ENCODE measurements around the gene CYP4F12.

Gene CYP4F12

DNA sequence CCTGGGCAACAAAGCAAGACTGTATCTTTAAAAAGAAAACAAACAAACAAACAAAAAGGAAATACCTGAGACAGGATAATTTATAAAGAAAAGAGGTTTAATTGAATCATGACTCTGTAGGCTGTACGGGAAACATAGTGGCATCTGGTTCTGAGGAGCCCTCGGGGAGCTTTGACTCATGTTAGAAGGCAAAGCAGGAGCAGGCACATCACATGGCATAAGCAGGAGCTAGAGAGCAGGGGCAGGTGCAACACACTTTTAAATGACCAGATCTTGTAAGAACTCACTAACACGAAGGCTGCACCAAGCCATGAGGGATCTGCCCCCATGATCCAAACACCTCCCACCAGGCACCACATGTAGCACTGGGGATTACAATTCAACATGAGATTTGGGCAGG lies 41.8 kb downstream of the CYP4F12 start:
- no peak overlapping the region for H3K4me3 ChIP-seq (ENCODE audit: low read length)
- TF ChIP-seq CTCF (conservative IDR thresholded peaks at IDR 0.05; ENCODE audit: low read length) = no peak
- no peak for DNase-seq (ENCODE audit: low read depth)

DNA sequence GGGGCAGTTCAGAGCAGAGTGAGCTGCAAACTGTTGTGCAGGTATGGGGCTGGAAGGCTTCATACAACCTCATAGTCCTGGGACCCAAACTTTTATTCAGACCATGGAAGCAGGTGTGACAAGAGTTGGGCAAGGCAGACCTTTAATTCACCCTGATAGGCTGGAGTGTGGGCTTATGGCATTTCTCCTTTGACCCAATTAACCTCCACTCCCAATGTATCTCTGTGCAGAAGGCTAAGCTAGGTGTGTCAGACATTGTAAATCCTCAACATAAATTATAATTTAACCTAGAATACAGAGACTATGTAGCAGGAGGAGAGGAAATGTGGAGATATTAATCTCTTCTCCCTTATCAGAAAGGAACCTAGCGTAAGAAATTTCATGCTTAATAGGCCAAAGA lies 42.8 kb downstream of the CYP4F12 start:
- no peak overlapping the region for H3K4me3 ChIP-seq (ENCODE audit: low read length)
- TF ChIP-seq CTCF (conservative IDR thresholded peaks at IDR 0.05; ENCODE audit: low read length) = no peak
- DNase-seq (ENCODE audit: low read depth) = no peak

DNA sequence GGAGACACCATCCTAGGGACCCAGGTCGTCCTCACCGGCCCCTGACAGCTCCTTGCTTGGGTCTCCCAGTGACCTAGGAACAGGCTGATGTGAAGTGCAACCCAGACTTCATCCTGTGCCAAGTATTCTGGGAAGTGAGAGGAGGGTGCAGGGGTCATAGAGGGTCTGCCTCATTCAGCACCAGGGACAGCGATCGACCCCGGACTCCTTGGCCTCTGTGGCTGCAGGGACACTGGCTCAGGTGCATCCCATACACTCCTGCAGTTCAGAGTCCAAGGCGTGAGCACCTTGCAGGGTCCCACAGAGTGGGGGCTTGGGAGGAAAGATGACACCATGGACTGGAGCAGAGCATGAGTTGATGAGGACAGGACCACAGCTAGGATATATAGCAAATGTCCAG lies 44.9 kb downstream of the CYP4F12 start:
- TF ChIP-seq CTCF (conservative IDR thresholded peaks at IDR 0.05; ENCODE audit: low read length) = no peak
- no peak for DNase-seq (ENCODE audit: low read depth)

GRCh38 chr19:15721268-15721667 lies 48.4 kb downstream of the CYP4F12 start:
- TF ChIP-seq CTCF (conservative IDR thresholded peaks at IDR 0.05; ENCODE audit: low read length) = no peak
- no peak overlapping the region for H3K4me3 ChIP-seq (ENCODE audit: low read length)
- DNase-seq (ENCODE audit: low read depth) = no peak

More for the DNA sequence above, 44.9 kb downstream of the CYP4F12 start:
- H3K4me3 ChIP-seq (ENCODE audit: low read length) = no peak overlapping the region

DNA sequence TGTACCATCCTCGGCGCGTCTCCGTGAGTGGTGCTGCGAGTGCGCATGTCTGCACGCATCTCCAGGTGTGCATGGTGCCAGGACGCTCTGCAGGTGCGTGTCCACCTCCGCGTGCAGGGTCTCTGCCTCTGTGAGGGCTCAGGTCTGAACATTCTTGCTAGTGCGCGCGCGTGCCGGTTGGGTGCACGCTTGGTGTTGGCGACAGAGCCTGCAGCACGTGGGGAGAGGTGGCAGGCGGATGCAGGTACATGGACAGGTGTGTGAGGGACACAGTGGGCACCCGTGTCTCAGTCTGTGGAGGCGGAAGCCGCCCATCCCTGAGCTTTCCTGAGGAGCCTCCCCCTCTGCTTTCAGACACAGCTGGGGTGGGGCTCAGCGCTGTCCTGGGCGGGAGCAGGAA lies 50.1 kb downstream of the CYP4F12 start:
- H3K4me3 ChIP-seq (ENCODE audit: low read length) = no peak overlapping the region
- no peak for DNase-seq (ENCODE audit: low read depth)
- no peak for TF ChIP-seq CTCF (conservative IDR thresholded peaks at IDR 0.05; ENCODE audit: low read length)

GRCh38 chr19:15727724-15728123 lies 54.8 kb downstream of the CYP4F12 start, which contains the start of gene OR10H2:
OR10H2 (plus strand) TSS chr19:15728024; CDS start chr19:15728044, 20 bp downstream.
- DNase-seq (ENCODE audit: low read depth) = no peak
- no peak for TF ChIP-seq CTCF (conservative IDR thresholded peaks at IDR 0.05; ENCODE audit: low read length)

GRCh38 chr19:15730538-15730937 lies 57.7 kb downstream of the CYP4F12 start:
- no peak for DNase-seq (ENCODE audit: low read depth)
- TF ChIP-seq CTCF (conservative IDR thresholded peaks at IDR 0.05; ENCODE audit: low read length) = no peak
- no peak overlapping the region for H3K4me3 ChIP-seq (ENCODE audit: low read length)

More at GRCh38 chr19:15727724-15728123, 54.8 kb downstream of the CYP4F12 start, which contains the start of gene OR10H2:
- no peak within 1 kb of the TSS for H3K4me3 ChIP-seq (ENCODE audit: low read length)

Data from AG10803 (cell line).